ENCODE data around the gene CLCNKA. TPM values are rescaled to one million over a fixed set of nuclear protein-coding genes. Genes with fewer than 3 reads are reported as not detected.

CLCNKA gene
- total and polyA plus RNA-seq, 2 of the 8 experiments (the other 6 are each of a cell fraction or from before 2014, with no cell fraction given): 0.95 to 2.0 TPM

- TF ChIP-seq BACH1 (IDR thresholded peaks at IDR 0.05; ENCODE audit: low read length) (no peak), GTF2F1 (IDR thresholded peaks at IDR 0.05; ENCODE audit: borderline replicate concordance, low read depth, low read length) (no peak), KDM4A (IDR thresholded peaks at IDR 0.05; ENCODE audit: low read depth, low read length, severe bottlenecking) (no peak), GABPA (IDR thresholded peaks at IDR 0.05; ENCODE audit: borderline replicate concordance, insufficient read depth, low read length) (0 out of 2 replicates have a peak, but pooled peaks have one; percentile 20), POLR2A (IDR thresholded peaks at IDR 0.05; ENCODE audit: control extremely low read depth in 1 of 2, low read depth in 2 of 2, low read length in 2 of 2) (no peak), NANOG (IDR thresholded peaks at IDR 0.05; ENCODE audit: insufficient read depth, low read depth, low read length, poor library complexity, severe bottlenecking) (no peak), TAF1 (IDR thresholded peaks at IDR 0.05; ENCODE audit: low read depth, low read length) (no peak), PHF8 (conservative IDR thresholded peaks at IDR 0.05; ENCODE audit: low read depth, low read length) (no peak), MAX (IDR thresholded peaks at IDR 0.05) (peak; percentile 26; the same call in 1 of the 2 replicates), BCL11A (IDR thresholded peaks at IDR 0.05; ENCODE audit: low read depth in 2 of 2, low read length in 2 of 2) (no peak)
Measured at GRCh38 chr1:16078925-16079656, 57.3 kb downstream of the CLCNKA start (continued).
